HG03175 (cell line): ENCODE data around the gene MAPK7.

Experiments used
- ATAC-seq: cut with Tn5 transposase; IDR thresholded peaks from one replicate; pipeline ENCODE4 v1.9.1; 2021; ENCODE audit warnings: mild to moderate bottlenecking, moderate library complexity; ENCODE audit not compliant: unreplicated experiment

MAPK7 gene

DNA sequence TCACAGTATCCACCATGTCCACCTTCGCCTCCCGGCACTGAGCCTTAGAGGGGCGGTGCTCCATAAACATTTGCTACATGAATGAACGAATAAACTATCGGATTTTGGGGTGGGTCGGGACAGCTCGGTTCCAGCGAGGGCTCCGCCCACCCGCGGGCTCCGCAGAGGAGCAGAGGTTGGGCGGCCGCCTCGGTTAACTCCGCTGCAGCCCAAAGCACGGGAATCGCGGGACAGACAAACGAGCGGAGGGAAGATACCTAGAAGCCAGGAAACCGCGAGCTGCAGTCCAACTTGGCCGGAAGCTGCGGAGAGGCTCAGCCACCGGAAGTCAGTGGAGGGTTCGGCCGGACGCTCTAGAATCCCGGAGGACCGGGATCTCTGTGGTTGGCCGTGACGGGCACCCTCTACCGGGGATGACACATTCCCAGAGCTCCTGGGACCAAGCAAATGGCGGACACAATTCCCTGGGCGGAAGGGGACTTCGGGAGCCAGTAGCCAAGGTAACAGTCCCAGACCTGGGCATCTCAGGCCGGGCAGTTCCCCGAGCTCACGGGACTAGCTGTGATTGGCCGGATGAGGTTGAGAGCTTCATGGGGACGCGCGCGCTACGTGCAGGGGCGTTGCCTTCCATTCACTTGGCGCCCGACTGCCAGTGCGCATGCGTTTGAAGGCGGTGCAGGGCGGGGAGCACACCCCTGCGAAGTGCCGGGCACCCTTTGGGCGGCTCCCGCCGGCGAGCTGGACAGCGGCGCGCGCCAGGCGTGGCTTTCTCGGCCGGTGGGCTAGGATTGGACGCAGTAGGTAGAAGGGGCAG is 489 bp upstream of the MAPK7 start:
- peak; percentile 91 for ATAC-seq

DNA sequence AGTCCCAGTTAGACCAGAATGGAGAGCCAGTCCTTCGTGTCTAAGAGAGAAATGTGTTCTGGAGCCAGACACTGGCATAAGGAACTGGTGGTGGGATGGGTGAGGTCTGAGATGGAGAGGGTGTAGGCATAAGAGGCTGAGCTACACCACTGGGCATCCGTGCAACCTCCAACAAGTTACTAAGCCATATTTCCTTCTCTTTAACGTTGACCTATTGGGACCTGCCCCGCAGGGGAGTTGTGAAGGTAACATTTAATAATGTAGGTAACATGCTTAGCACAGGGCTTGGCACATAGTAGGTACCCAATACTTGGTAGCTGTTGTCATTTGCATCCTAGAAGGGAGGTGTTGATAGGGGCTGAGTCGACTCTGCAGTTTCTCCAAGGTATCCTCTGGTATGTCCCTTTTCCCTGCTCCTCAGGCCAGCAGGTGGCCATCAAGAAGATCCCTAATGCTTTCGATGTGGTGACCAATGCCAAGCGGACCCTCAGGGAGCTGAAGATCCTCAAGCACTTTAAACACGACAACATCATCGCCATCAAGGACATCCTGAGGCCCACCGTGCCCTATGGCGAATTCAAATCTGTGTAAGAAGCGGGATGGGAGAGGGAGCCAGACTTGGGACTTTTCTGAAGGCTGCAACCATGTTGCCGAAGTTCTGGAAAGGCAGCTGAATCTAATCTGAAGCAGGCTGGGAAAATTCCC is 1.2 kb downstream of the MAPK7 start:
- ATAC-seq, result no peak

DNA sequence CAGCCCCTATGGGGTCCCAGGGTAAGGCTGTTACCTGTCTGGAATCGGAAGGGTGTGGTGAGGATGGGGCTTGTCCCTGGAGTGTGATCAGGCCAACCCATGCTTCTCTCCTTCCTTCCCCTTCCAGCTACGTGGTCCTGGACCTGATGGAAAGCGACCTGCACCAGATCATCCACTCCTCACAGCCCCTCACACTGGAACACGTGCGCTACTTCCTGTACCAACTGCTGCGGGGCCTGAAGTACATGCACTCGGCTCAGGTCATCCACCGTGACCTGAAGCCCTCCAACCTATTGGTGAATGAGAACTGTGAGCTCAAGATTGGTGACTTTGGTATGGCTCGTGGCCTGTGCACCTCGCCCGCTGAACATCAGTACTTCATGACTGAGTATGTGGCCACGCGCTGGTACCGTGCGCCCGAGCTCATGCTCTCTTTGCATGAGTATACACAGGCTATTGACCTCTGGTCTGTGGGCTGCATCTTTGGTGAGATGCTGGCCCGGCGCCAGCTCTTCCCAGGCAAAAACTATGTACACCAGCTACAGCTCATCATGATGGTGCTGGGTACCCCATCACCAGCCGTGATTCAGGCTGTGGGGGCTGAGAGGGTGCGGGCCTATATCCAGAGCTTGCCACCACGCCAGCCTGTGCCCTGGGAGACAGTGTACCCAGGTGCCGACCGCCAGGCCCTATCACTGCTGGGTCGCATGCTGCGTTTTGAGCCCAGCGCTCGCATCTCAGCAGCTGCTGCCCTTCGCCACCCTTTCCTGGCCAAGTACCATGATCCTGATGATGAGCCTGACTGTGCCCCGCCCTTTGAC is 2.4 kb downstream of the MAPK7 start:
- ATAC-seq, result no peak

DNA sequence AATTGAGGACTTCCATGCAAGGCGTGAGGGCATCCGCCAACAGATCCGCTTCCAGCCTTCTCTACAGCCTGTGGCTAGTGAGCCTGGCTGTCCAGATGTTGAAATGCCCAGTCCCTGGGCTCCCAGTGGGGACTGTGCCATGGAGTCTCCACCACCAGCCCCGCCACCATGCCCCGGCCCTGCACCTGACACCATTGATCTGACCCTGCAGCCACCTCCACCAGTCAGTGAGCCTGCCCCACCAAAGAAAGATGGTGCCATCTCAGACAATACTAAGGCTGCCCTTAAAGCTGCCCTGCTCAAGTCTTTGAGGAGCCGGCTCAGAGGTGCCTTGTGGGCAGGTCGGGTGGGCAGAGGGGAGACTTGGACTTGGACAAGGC is 3.1 kb downstream of the MAPK7 start:
- ATAC-seq, result no peak

DNA sequence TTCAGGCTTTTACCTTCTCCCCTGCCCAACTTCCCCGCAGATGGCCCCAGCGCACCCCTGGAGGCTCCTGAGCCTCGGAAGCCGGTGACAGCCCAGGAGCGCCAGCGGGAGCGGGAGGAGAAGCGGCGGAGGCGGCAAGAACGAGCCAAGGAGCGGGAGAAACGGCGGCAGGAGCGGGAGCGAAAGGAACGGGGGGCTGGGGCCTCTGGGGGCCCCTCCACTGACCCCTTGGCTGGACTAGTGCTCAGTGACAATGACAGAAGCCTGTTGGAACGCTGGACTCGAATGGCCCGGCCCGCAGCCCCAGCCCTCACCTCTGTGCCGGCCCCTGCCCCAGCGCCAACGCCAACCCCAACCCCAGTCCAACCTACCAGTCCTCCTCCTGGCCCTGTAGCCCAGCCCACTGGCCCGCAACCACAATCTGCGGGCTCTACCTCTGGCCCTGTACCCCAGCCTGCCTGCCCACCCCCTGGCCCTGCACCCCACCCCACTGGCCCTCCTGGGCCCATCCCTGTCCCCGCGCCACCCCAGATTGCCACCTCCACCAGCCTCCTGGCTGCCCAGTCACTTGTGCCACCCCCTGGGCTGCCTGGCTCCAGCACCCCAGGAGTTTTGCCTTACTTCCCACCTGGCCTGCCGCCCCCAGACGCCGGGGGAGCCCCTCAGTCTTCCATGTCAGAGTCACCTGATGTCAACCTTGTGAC is 3.6 kb downstream of the MAPK7 start:
- no peak for ATAC-seq

DNA sequence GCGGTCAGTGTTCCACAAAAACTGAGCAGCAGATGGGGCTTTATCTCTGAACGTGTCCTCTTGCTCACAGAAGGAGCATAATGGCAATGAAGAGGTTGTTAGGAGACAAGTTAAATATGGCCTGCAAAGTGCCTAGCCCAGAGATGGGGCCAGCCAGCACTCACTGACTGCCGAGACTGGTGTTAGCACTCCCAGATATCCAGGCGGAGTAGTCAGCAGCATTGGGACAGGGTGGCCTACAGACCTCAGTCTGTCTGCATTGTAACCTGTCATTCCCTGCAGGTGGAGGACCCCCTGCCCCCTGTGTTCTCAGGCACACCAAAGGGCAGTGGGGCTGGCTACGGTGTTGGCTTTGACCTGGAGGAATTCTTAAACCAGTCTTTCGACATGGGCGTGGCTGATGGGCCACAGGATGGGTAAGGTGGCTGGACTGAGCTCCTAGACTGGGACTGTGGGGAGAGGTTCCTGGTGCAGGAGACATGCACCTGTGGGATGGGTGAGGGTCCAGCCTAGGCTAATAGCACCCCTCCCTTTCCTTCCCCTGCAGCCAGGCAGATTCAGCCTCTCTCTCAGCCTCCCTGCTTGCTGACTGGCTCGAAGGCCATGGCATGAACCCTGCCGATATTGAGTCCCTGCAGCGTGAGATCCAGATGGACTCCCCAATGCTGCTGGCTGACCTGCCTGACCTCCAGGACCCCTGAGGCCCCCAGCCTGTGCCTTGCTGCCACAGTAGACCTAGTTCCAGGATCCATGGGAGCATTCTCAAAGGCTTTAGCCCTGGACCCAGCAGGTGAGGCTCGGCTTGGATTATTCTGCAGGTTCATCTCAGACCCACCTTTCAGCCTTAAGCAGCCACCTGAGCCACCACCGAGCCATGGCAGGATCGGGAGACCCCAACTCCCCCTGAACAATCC is 4.5 kb downstream of the MAPK7 start:
- ATAC-seq, result no peak

DNA sequence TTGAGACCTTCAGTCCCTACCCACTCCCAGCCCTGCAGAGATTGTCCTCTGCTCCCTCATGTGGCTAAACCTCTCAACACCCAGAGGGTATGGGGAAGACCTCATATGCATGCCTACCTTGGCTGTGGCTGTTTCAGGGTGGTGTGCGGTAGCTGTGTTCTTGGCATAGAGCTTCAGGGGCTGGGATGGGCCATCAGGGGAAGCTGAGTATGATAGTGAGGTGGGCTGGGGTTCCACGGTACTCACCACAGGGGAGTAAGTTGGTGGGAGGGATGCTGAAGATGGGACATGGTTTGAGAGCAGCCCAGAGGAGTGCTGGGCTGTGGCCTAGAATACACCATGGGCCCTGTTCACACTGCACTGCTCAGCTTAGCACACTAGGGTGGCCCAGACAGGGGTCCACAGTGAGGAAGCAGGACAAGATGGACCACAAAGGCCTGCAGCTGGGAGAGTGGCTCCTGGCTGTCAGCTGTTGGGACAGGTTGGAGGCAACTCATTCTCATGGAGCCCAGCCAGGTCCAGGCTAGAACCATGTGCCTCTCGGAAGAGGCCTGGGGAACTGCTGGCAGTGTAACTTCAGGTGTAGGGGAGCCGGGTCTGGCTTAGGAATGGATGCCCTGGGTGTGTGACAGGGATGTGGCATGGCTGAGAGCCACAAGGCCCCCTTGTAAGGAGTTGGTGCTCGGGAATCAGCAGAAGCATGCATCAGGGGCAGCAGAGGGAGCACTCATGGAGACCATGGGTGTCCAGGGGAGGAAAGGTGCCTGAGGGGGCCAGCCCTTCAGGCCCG is 5.6 kb downstream of the MAPK7 start:
- no peak for ATAC-seq

DNA sequence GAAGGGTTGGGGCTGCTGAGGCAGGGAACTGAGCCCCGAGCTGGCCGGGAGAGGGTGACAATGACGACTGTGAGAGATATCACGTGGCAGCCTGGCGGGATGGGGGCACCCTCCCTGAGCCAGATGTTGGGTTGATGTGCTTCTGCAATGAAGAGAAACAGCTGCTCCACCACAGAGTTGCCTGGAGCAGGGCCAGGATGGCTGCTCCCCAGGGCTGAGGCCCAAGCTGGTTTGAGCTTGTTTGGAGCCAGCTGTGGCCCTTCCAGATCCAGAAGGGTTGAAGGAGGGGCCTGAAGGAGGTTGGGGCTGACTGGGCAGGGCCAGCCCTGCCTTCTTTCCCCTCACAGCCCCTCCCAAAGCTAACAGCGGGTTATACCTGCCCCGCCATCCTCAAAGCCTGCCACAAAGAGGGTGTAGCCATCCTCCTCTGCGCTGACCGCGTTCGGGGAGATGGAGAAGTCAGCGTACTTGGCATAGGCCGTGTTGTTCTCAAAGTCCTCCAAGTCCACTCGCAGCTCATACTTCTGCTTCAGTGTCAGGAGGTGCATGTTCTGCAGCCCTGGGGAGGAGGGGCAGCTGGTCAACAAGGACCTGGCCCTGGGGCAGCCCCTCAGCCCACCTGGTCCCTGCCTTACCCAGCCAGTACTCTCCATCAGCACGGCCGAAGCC is 6.6 kb downstream of the MAPK7 start:
- no peak for ATAC-seq

DNA sequence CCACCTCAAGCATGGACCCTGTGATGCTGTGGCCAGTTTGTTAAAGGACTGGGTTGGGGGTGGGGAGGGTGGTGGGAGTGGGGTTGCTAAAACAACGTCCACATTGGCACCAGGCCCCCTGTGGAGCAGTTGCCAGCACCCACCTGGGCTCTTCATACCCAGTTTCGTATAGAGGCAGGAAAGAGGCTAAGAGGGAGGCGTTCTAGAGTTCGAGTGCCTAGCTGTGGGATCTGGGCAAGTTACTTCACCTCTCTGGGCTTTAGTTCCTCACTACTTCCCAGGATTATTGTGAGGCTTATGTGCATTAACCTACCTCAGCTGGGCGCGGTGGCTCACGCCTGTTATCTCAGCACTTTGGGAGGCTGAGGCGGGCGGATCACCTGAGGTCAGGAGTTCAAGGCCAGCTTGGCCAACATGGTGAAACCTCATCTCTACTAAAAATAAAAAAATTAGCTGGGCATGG is 7.3 kb downstream of the MAPK7 start:
- no peak for ATAC-seq

DNA sequence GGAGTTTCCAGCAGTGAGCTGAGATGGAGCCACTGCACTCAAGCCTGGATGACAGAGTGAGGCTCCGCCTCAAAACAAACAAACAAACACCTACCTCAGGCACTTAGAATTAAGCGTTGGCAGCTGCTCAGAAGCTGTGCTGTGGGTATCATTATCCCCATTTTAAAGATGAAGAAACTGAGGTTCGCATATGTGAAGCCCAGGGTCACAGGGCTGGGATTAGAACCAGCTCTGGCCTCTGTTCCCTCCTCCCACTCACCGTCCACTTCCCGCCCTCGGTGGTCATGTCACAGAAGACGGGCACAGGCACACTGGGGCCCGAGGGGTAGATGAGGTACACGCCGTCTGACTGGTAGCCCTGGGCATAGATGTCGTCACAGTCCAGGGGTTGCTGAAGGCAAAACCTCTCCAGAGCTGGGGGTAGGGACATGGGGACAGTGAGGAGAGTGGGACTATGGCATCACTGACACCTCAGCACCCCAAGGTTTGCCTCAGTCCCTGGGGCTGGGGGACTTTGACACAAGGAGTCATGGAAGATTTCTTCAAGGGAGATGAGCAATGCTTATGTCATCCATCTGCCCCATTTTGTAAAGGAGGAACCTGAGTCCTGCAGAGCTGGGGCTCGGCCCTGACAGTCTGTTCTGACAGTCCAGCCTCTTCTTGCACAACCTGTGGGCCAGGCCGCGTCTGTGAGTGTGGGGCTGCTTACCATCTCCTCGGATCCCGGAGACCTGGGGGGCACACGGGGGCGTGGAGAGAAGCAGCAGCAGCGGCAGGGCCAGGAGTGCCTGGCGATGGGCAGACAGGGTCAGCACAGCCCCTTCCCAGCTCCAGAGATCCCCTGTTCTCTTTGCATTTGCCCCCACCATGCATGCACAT is 8.0 kb downstream of the MAPK7 start:
- ATAC-seq, result no peak

DNA sequence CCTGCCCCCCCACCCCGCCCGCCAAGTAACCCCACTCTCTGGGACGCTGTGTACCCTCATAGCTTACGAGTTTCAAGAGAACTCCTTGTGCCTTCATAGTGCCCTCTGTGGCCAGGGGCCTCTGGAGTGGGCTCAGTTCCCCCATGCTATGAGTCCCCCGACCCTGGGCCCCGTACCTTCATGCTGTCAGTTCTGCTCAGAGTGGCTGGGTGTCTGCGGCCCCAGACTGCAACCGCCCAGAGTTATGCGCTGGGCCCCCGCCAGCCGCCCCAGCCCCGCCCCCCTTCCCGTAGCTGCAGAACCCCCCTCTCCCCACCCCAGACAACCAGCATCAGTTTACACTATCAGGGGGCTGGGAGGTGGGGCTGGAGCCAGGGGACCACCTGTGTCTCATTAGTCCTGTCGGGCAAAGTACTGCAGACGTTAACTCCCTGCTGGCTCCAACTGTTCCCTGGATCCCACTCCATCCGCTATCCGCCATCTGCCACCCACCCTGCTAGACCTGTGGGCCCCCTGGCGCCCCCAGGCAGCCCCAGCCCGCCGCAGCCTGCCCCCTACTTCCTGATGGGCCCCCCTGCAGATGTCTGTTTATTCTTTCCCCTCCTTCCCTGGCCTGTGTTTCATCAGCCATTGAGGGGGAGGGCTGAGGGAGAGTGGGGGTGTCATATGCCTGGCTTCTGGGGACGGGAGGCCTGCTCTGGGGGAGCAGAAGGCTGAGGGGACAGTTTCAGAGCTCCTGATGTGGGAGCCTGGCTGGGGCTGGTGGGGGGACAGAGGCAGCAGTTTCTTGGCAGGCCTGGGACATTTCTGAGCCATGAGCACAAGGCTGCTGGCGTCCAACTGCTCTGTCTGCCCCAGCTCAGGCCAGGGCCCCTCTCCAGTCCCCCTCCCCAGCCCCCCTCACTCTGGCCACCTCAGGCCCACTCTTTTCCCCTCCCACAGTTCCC is 8.9 kb downstream of the MAPK7 start, which contains the start of gene MFAP4:
Gene MFAP4 (minus strand): TSS at position 217 of the 947 bp plus-strand sequence. CDS start 35 bp downstream, at position 182.
- ATAC-seq, result no peak

DNA sequence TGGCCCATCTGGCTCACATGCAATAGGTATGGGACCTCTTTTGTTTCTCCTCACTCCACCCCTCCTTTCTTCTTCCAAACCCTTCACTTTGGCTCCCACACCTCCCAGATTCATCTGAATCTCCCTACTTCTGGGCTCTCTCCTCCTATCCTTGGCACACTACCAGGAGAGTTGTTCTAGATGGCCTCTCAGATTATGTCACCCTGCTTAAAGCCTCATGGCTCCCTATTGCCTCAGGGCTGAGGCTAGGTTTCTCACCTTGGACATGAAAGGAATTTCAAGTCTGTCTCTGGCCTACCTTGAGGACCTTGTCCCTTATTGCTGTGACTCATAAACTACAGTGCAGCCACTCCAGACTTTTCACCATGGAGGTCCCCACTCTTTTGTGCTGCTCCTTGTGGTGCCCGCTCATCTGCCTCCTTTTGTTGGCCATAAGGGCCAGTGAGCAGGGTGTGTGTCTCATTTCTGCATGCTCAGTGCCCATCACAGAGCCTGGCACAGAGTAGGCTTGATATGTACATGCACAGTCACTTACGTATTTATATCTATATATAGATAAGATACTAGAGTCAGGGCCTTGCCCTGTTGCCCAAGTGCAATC is 9.7 kb downstream of the MAPK7 start:
- ATAC-seq, result no peak

DNA sequence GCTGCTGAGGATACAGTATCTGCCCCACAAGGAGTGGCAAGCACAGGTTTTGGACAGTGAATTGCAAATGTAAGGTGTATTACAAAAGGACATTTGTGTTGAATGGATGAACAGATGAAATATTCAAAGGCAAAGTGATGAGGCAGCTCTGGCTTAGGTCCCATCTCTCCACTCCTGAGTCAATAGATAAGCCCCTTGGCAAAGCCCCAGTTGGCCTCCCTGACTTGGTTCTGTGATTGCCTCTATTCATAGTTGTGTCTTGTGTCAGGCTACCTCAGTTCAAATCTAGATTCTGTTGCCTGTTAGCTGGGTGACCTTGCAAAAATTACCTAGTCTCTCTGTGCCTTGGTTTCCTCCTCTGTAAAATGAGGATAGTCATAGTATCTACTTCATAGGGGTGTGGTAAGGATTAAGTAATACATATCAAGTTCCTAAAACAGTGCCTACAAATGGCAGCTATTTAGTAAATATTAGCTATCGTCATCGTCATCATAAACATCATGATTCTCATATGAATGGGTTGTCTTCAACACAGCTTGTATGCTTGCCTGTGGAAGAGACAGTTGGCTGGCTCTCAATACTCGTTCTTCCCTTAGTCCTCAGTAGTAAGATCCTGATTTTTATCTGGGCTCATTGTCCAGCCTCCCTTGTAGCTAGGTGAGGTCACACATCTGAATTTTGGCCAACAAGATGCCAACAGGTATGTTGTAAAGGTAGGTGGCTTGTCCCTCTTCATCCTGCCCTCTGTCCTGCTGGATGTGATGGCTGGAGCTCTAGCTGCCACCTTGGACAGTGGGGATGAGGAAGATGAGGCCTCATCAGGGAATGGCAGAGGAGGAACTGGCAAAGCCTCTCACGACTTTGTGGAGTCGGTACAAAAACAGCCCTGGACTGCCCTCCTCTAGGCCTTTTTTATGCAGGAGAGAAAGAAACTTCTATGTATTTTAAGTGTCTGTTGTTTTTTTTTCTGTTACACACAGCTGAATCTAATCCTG is 10.8 kb downstream of the MAPK7 start:
- ATAC-seq, result no peak

DNA sequence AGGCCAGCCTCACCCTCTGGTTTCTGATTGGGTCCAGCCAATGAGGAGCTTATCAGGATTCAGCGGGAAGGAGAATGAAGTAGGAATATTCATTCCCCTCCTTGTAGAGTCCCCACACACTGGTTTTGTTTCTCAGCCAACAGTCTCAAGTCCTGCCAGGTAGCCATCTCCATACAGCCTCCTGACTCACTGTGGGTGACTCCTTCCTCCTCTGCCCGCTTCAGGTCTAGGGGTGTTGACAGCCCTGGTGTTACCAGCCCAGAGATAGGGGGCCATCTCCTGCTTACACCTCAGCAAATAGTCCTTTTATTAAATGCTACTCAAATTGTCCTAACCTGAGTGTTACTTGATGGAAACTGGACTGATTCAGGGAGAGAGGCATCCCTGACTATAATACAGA is 12.7 kb downstream of the MAPK7 start:
- no peak for ATAC-seq

DNA sequence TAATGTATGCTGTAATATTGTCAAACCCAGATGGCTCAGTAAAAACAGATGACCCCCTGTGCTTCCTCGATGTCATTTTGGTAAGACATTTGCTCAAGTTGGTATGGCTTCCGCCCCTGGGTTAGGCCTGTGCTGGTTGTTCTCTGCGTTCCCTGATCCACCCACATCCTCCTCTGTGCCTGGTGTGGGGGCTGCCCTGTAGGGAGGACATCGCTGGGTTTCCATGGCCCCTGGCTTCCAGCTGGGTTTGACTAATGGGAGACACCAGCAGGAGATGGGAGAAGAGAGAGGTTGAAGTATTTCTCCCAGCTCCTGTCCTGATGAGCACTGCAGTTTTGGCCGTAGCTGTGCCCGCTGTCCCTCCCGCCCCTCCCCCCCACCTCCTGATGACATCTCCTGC is 13.1 kb downstream of the MAPK7 start:
- no peak for ATAC-seq
